Bronchial epithelial cell (primary cell): ENCODE results near the gene SLC5A1. TPM values are rescaled to one million over a fixed set of nuclear protein-coding genes. Genes with fewer than 3 reads are reported as not detected.
"Not testable (repeated sequence)": the region's sequence is repeated elsewhere in the genome, so short reads cannot be mapped to it uniquely, and the experiment has no call there.

Experiments used
- DNase-seq: peaks from one replicate; pipeline ENCODE4 v3.0.0-alpha.2; 2010; ENCODE audit warnings: low read depth
- FAIRE-seq: peaks from 2 replicates; lab custom pipeline; 2011; peaks lifted over from hg19 to GRCh38; lab: Jason Lieb, UNC
- H3K27me3 ChIP-seq: 2 replicates; pipeline ENCODE4 v1.5.1; 2011; ENCODE audit warnings: low read length; ENCODE audit not compliant: control insufficient read depth, insufficient read depth
- H3K36me3 ChIP-seq: 2 replicates; pipeline ENCODE4 v1.5.1; 2011; ENCODE audit warnings: low read length; ENCODE audit not compliant: control insufficient read depth, insufficient read depth
- H3K4me3 ChIP-seq: 2 replicates; pipeline ENCODE4 v1.5.1; 2011; ENCODE audit warnings: mild to moderate bottlenecking, low read depth, low read length, control low read depth
- total RNA-seq: library from RNA; depleted of rRNA; stranded (reverse); fragments of >200 nt; gene quantifications from 2 replicates; pipeline ENCODE4 v1.2.1, GENCODE V29; 2014
- TF ChIP-seq, protein P1 (sequence below): IDR thresholded peaks from 2 replicates; pipeline ENCODE4 v1.5.1; 2011; ENCODE audit warnings: mild to moderate bottlenecking, moderate library complexity, low read length, control low read depth, inconsistent platforms; ENCODE audit not compliant: insufficient read depth, severe bottlenecking

Gene SLC5A1
- total RNA-seq, 1 donor from 2014 or later: 0.26 TPM

- H3K27me3 ChIP-seq: no peaks in the 10 kb centered on the region
- TF ChIP-seq, protein P1, sequence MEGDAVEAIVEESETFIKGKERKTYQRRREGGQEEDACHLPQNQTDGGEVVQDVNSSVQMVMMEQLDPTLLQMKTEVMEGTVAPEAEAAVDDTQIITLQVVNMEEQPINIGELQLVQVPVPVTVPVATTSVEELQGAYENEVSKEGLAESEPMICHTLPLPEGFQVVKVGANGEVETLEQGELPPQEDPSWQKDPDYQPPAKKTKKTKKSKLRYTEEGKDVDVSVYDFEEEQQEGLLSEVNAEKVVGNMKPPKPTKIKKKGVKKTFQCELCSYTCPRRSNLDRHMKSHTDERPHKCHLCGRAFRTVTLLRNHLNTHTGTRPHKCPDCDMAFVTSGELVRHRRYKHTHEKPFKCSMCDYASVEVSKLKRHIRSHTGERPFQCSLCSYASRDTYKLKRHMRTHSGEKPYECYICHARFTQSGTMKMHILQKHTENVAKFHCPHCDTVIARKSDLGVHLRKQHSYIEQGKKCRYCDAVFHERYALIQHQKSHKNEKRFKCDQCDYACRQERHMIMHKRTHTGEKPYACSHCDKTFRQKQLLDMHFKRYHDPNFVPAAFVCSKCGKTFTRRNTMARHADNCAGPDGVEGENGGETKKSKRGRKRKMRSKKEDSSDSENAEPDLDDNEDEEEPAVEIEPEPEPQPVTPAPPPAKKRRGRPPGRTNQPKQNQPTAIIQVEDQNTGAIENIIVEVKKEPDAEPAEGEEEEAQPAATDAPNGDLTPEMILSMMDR: no peak
- no peak for FAIRE-seq
Observed at GRCh38 chr22:32158712-32159533, 115.9 kb downstream of the SLC5A1 start, which contains the start of gene C22orf42. Gene C22orf42, minus strand, starts transcription at chr22:32159303. Its CDS starts 88 bp downstream, at chr22:32159215.

GRCh38 chr22:32160411-32160810, 117.3 kb downstream of the SLC5A1 start:
- FAIRE-seq: peak; percentile 99
- not testable (repeated sequence) for H3K36me3 ChIP-seq, DNase-seq, H3K27me3 ChIP-seq, H3K4me3 ChIP-seq

More at GRCh38 chr22:32158712-32159533, 115.9 kb downstream of the SLC5A1 start, which contains the start of gene C22orf42:
- no peak for DNase-seq
- no peaks in the 10 kb centered on the region for H3K36me3 ChIP-seq
- no peak within 1 kb of the TSS for H3K4me3 ChIP-seq

Other genes with a start within 250 kb of the SLC5A1 start
- gene YWHAH, start 98.7 kb upstream of the SLC5A1 start, total RNA-seq: 61.9 and 65.3 TPM in 2 replicates
- gene C22orf42, start 116.0 kb downstream of the SLC5A1 start, total RNA-seq: not detected in 2 replicates
- not detected in 2 replicates for gene RFPL2, start 161.8 kb downstream of the SLC5A1 start, total RNA-seq
- gene SLC5A4, start 212.1 kb downstream of the SLC5A1 start, total RNA-seq: not detected in 2 replicates